BLaER1 treated with 17β-estradiol and CSF1 and Interleukin-3, amounts not matched to agents 10 nM and 100 nM (cell line): ENCODE measurements around the gene ASS1.

Experiments used
- H3K27ac ChIP-seq, 11 experiments: shearing (Covaris generic); formaldehyde crosslinking; 2 replicates each; pipeline ENCODE4 v1.8.1; 2022
- H3K27me3 ChIP-seq, 11 experiments: shearing (Covaris generic); formaldehyde crosslinking; 2 replicates each; pipeline ENCODE4 v1.8.1; 2022
- H3K36me3 ChIP-seq, 11 experiments: shearing (Covaris generic); formaldehyde crosslinking; 2 replicates each; pipeline ENCODE4 v1.8.1; 2022
- H3K4me1 ChIP-seq, 10 experiments: shearing (Covaris generic); formaldehyde crosslinking; 2 replicates each; pipeline ENCODE4 v1.8.1; 2022
- H3K4me2 ChIP-seq, 11 experiments: shearing (Covaris generic); formaldehyde crosslinking; 2 replicates each; pipeline ENCODE4 v1.8.1; 2022
- H3K4me3 ChIP-seq, 10 experiments: shearing (Covaris generic); formaldehyde crosslinking; 2 replicates each; pipeline ENCODE4 v1.8.1; 2022
- H3K9ac ChIP-seq, 11 experiments: shearing (Covaris generic); formaldehyde crosslinking; 2 replicates each; pipeline ENCODE4 v1.8.1; 2022
- H3K9me3 ChIP-seq, 11 experiments: shearing (Covaris generic); formaldehyde crosslinking; replicated peaks in 1 of 11; 2 replicates each; pipeline ENCODE4 v1.8.1; 2022
- H4K20me1 ChIP-seq, 11 experiments: shearing (Covaris generic); formaldehyde crosslinking; 2 replicates each; pipeline ENCODE4 v1.8.1; 2022
- Cebpa-rat ChIP-seq, 11 experiments: shearing (Covaris generic); IDR thresholded peaks; 2 replicates each; pipeline ENCODE4 v1.8.1; 2022

ASS1 gene

GRCh38 chr9:130437011-130437789, 7.6 kb upstream of the ASS1 start:
- H3K27ac ChIP-seq, result no peak overlapping the region
- no peak for TF ChIP-seq Cebpa-rat (IDR thresholded peaks at IDR 0.05)
- H3K4me3 ChIP-seq, result no peak overlapping the region
- H3K9me3 ChIP-seq, result peaks cover 17 to 23% (median 18%) of the 10 kb centered on the region in 11 experiments
- H4K20me1 ChIP-seq, result no peaks in the 10 kb centered on the region; a peak in 1 of 22 replicates
- peaks cover 0 to 19% (median 9%) of the 10 kb centered on the region in 11 experiments; a peak in 12 of 22 replicates for H3K27me3 ChIP-seq
- H3K4me2 ChIP-seq, result no peak overlapping the region
- H3K9ac ChIP-seq, result no peak overlapping the region
- no peaks in the 10 kb centered on the region for H3K36me3 ChIP-seq
- H3K4me1 ChIP-seq, result peaks cover 0 to 12% (median 6%) of the 10 kb centered on the region in 10 experiments; a peak in 14 of 20 replicates

GRCh38 chr9:130438382-130438981, 6.3 kb upstream of the ASS1 start:
- no peak overlapping the region for H3K4me2 ChIP-seq
- no peak overlapping the region for H3K27ac ChIP-seq
- H3K9me3 ChIP-seq, result peaks cover 18 to 24% (median 19%) of the 10 kb centered on the region in 11 experiments
- no peak overlapping the region for H3K4me3 ChIP-seq
- H4K20me1 ChIP-seq, result no peaks in the 10 kb centered on the region; a peak in 2 of 22 replicates
- no peak for TF ChIP-seq Cebpa-rat (IDR thresholded peaks at IDR 0.05)
- H3K9ac ChIP-seq, result no peak overlapping the region
- 0 out of 20 replicates have a peak, but pooled peaks cover 0 to 5% (median 0%) of the 10 kb centered on the region in 10 experiments for H3K4me1 ChIP-seq
- H3K27me3 ChIP-seq, result peaks cover 0 to 7% (median under 1%) of the 10 kb centered on the region in 11 experiments; a peak in 4 of 22 replicates
- H3K36me3 ChIP-seq, result no peaks in the 10 kb centered on the region

GRCh38 chr9:130441031-130441430, 3.7 kb upstream of the ASS1 start:
- no peaks in the 10 kb centered on the region for H3K36me3 ChIP-seq
- H3K4me2 ChIP-seq, result no peak overlapping the region
- H3K27ac ChIP-seq, result no peak overlapping the region
- peaks cover 0 to 6% (median 0%) of the 10 kb centered on the region in 11 experiments; a peak in 4 of 22 replicates for H3K27me3 ChIP-seq
- H3K4me1 ChIP-seq, result peaks cover 9 to 20% (median 18%) of the 10 kb centered on the region in 10 experiments
- no peak overlapping the region for H3K4me3 ChIP-seq
- H3K9me3 ChIP-seq, result peaks cover 18 to 24% (median 19%) of the 10 kb centered on the region in 11 experiments
- no peak overlapping the region for H3K9ac ChIP-seq
- peaks cover 0 to 7% (median 0%) of the 10 kb centered on the region in 11 experiments; a peak in 4 of 22 replicates for H4K20me1 ChIP-seq
- TF ChIP-seq Cebpa-rat (IDR thresholded peaks at IDR 0.05), result no peak

GRCh38 chr9:130442746-130443455, 1.9 kb upstream of the ASS1 start:
- TF ChIP-seq Cebpa-rat (IDR thresholded peaks at IDR 0.05), result no peak
- Histone ChIP-seq H3K36me3 (no peaks in the 10 kb centered on the region), H4K20me1 (peaks cover 0 to 26% (median 0%) of the 10 kb centered on the region in 11 experiments; a peak in 4 of 22 replicates), H3K9ac (no peak overlapping the region), H3K4me2 (no peak overlapping the region), H3K27ac (no peak overlapping the region), H3K4me1 (peaks cover 27 to 39% (median 37%) of the 10 kb centered on the region in 10 experiments), H3K4me3 (no peak overlapping the region), H3K27me3 (peaks cover 0 to 6% (median 0%) of the 10 kb centered on the region in 11 experiments; a peak in 4 of 22 replicates), H3K9me3 (peaks cover 18 to 24% (median 19%) of the 10 kb centered on the region in 11 experiments)

- no peak overlapping the region for H3K4me2 ChIP-seq
- H4K20me1 ChIP-seq, result peaks cover 0 to 30% (median 0%) of the 10 kb centered on the region in 11 experiments; a peak in 4 of 22 replicates
- peaks cover 32 to 44% (median 42%) of the 10 kb centered on the region in 10 experiments for H3K4me1 ChIP-seq
- peaks cover 0 to 6% (median 0%) of the 10 kb centered on the region in 11 experiments; a peak in 4 of 22 replicates for H3K27me3 ChIP-seq
- H3K36me3 ChIP-seq, result no peaks in the 10 kb centered on the region
- no peak overlapping the region for H3K4me3 ChIP-seq
- H3K9ac ChIP-seq, result no peak overlapping the region
- no peak for TF ChIP-seq Cebpa-rat (IDR thresholded peaks at IDR 0.05)
- no peak overlapping the region for H3K27ac ChIP-seq
- peaks cover 18 to 24% (median 19%) of the 10 kb centered on the region in 11 experiments for H3K9me3 ChIP-seq
Measured at GRCh38 chr9:130443456-130443801, 1.3 kb upstream of the ASS1 start.

GRCh38 chr9:130443840-130444492, 795 bp upstream of the ASS1 start:
- Histone ChIP-seq H3K9ac (peak overlapping the region in 10 of 11 experiments; percentile 15 to 91 (median 84); a peak in 17 of 22 replicates), H3K4me2 (peak overlapping the region; percentile 92 to 100 (median 98)), H3K27me3 (peaks cover 0 to 6% (median 0%) of the 10 kb centered on the region in 11 experiments; a peak in 4 of 22 replicates), H4K20me1 (peaks cover 0 to 30% (median 0%) of the 10 kb centered on the region in 11 experiments; a peak in 4 of 22 replicates), H3K27ac (peak overlapping the region in 3 of 11 experiments; percentile 72 to 84 (median 83); a peak in 5 of 22 replicates), H3K36me3 (no peaks in the 10 kb centered on the region; a peak in 1 of 22 replicates), H3K4me1 (peaks cover 38 to 50% (median 48%) of the 10 kb centered on the region in 10 experiments), H3K4me3 (peak overlapping the region; percentile 71 to 89 (median 78)), H3K9me3 (peaks cover 18 to 24% (median 19%) of the 10 kb centered on the region in 11 experiments)
- TF ChIP-seq Cebpa-rat (IDR thresholded peaks at IDR 0.05), result no peak

- Histone ChIP-seq H3K9ac (peak overlapping the region; percentile 75 to 91 (median 84)), H3K4me1 (peaks cover 49 to 64% (median 62%) of the 10 kb centered on the region in 10 experiments), H3K36me3 (peaks cover 0 to 6% (median 0%) of the 10 kb centered on the region in 11 experiments; a peak in 3 of 22 replicates), H3K9me3 (peaks cover 17 to 21% (median 19%) of the 10 kb centered on the region in 11 experiments), H3K27me3 (peaks cover 0 to 6% (median 0%) of the 10 kb centered on the region in 11 experiments; a peak in 4 of 22 replicates), H3K4me2 (peak overlapping the region; percentile 92 to 100 (median 98)), H4K20me1 (peaks cover 0 to 41% (median 4%) of the 10 kb centered on the region in 11 experiments; a peak in 11 of 22 replicates), H3K4me3 (peak overlapping the region; percentile 71 to 89 (median 78)), H3K27ac (peak overlapping the region; percentile 35 to 86 (median 80); a peak in 21 of 22 replicates)
- no peak for TF ChIP-seq Cebpa-rat (IDR thresholded peaks at IDR 0.05)
Measured at GRCh38 chr9:130445268-130445983, 665 bp downstream of the ASS1 start.
